Esophagus squamous epithelium (tissue), 5 donors: ENCODE measurements around the gene SELENBP1. TPM values are rescaled to one million over a fixed set of nuclear protein-coding genes. Genes with fewer than 3 reads are reported as not detected.
A peak's percentile ranks its signal among the peaks of the same experiment; 100 is the strongest.

ENCODE experiments used
- DNase-seq: peaks from one replicate; lab custom pipeline; 2025; lab: John Stamatoyannopoulos, UW
- H3K27ac ChIP-seq, 4 donors: fragments of 200-600 bp; sonication (generic); one replicate each; pipeline ENCODE4 v1.5.1; 2016 to 2019; ENCODE audit warnings: mild to moderate bottlenecking in 1 of 4
- H3K27me3 ChIP-seq, 4 donors: fragments of 200-600 bp; sonication (generic); 1 replicate in 3 of 4; 2 replicates in 1 of 4; pipeline versions ENCODE4 v1.5.1 to v1.6.0; 2017 to 2021; ENCODE audit warnings: antibody characterized with exemption in 1 of 4
- H3K36me3 ChIP-seq, 3 donors: fragments of 200-600 bp; sonication (generic); one replicate each; pipeline ENCODE4 v1.5.1; 2016 to 2019
- H3K4me1 ChIP-seq, 3 donors: fragments of 200-600 bp; sonication (generic); one replicate each; pipeline ENCODE4 v1.5.1; 2017 to 2019
- H3K4me3 ChIP-seq, 4 donors: fragments of 200-600 bp; sonication (generic); 1 replicate in 3 of 4; 2 replicates in 1 of 4; pipeline ENCODE4 v1.5.1; 2016 to 2019; ENCODE audit warnings: mild to moderate bottlenecking in 2 of 4, moderate library complexity in 1 of 4
- H3K9me3 ChIP-seq, 3 donors: fragments of 200-600 bp; sonication (generic); one replicate each; pipeline ENCODE4 v1.5.1; 2016 to 2019
- POLR2A ChIP-seq, 4 donors: fragments of 450-650 bp; IDR thresholded peaks; one replicate each; pipeline ENCODE4 v1.6.1; 2017; ENCODE audit warnings: antibody characterized with exemption in 4 of 4, mild to moderate bottlenecking in 4 of 4, moderate library complexity in 3 of 4
- WGBS, 2 donors: methylation state at CpG; one replicate each; pipeline ENCODE4 v1.1.5; 2018; 5-methylcytosine and 5-hydroxymethylcytosine counted together
- intact Hi-C: fragments of 100-400 bp; cut with DNase I; formaldehyde crosslinking; loops from one replicate; pipeline ENCODE4 v1.15.0; 2022
- total RNA-seq, 4 donors: library from RNA; depleted of rRNA; stranded (reverse); fragments of >200 nt; gene quantifications; one replicate each; pipeline ENCODE4 v1.1.0, GENCODE V29; 2016
- TF ChIP-seq, protein P1 (sequence below), 6 experiments: fragments of 450-650 bp in 4 of 6; fragments of 200-600 bp in 2 of 6; sonication (generic) in 2 of 6; IDR thresholded peaks; one replicate each; pipeline ENCODE4 v1.5.1; 2016 to 2019; ENCODE audit warnings: antibody characterized with exemption in 6 of 6, mild to moderate bottlenecking in 4 of 6, moderate library complexity in 4 of 6
- donor health status: DM: yes; HTN: yes; CAD: no.

The SELENBP1 gene
- total RNA-seq, 4 donors from 2014 or later, result 6.3 to 38.3 (median 28.3) TPM

DNA sequence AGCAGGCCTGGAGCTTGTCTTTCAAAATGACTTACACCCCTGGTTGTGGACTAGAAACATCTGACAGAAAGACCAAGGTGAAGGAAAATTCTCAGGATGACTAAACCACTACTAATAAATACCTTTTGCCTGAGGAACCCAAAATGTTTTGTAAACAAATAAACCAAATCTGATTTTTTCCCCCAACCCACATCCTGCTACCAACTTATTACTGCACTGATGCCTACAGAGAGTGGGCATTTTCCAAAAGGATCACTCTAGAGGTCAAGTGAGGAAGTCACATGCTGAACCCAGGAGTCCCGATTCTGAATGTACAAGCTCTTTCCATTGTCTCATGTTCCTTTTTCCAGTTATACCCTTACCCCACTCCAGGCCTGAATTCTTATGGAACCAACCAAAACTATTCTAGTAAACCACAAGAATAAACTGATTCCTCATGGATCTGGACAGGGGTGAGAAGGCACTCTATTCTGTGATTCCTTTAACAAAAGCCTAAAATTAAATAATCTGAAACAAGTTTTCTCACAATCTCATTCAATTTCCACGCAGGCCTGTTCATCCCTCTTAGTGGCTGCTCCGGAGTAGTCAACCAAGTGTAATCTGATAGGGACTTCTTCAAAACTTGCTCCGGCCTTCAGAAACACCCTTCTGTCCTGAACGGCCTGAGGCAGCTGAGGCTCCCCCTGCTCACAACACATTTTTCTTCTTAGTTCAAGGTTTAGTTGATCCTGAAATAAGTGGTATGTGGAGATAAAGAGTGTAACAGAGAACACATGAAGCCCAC lies 46.7 kb downstream of the SELENBP1 start:
- DNase-seq, result no peak
- 30 to 31% methylated on average over 5 of the region's 5 CpGs for WGBS, 2 donors
- Histone ChIP-seq H3K36me3 (peaks cover 4 to 45% (median 8%) of the 10 kb centered on the region in 3 donors), H3K4me3 (peak overlapping the region in 3 of 4 donors; percentile 87 to 90 (median 87)), H3K27me3 (no peaks in the 10 kb centered on the region), H3K9me3 (no peaks in the 10 kb centered on the region), H3K27ac (peak overlapping the region in 3 of 4 donors; percentile 95), H3K4me1 (peaks cover 11 to 61% (median 19%) of the 10 kb centered on the region in 3 donors)
- intact Hi-C loops, result no loop called here
- TF ChIP-seq, protein P1, sequence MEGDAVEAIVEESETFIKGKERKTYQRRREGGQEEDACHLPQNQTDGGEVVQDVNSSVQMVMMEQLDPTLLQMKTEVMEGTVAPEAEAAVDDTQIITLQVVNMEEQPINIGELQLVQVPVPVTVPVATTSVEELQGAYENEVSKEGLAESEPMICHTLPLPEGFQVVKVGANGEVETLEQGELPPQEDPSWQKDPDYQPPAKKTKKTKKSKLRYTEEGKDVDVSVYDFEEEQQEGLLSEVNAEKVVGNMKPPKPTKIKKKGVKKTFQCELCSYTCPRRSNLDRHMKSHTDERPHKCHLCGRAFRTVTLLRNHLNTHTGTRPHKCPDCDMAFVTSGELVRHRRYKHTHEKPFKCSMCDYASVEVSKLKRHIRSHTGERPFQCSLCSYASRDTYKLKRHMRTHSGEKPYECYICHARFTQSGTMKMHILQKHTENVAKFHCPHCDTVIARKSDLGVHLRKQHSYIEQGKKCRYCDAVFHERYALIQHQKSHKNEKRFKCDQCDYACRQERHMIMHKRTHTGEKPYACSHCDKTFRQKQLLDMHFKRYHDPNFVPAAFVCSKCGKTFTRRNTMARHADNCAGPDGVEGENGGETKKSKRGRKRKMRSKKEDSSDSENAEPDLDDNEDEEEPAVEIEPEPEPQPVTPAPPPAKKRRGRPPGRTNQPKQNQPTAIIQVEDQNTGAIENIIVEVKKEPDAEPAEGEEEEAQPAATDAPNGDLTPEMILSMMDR (IDR thresholded peaks at IDR 0.05), result no peak
- TF ChIP-seq POLR2A (IDR thresholded peaks at IDR 0.05), result no peak

DNA sequence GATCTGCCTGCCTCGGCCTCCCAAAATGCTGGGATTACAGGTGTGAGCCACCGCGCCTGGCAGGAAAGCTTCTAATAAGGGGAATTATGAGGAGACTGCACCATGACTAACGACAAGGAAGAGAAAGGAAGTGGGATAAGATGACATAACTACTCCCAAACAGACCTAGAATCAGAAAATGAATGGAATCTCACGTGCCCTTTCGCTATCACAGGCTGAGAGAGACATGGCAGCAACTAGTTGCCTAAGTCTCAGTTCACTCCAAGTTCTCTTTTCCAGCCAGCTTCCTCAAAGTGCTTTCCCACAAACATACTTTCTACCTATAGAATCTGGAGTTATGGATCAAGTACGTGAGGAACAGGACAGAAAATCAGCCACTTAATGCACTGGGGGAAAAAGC lies 47.3 kb downstream of the SELENBP1 start:
- Histone ChIP-seq H3K36me3 (peaks cover 4 to 51% (median 8%) of the 10 kb centered on the region in 3 donors), H3K27ac (peak overlapping the region in 2 of 4 donors; percentile 26 to 95), H3K9me3 (no peaks in the 10 kb centered on the region), H3K4me3 (peak overlapping the region in 1 of 4 donors; percentile 90), H3K27me3 (no peaks in the 10 kb centered on the region), H3K4me1 (peaks cover 11 to 68% (median 19%) of the 10 kb centered on the region in 3 donors)
- TF ChIP-seq, protein P1 (IDR thresholded peaks at IDR 0.05), result no peak
- no peak for TF ChIP-seq POLR2A (IDR thresholded peaks at IDR 0.05)
- 63 to 68% methylated on average over 4 to 5 of the region's 7 CpGs for WGBS, 2 donors
- intact Hi-C loops, result no loop called here
- no peak for DNase-seq

DNA sequence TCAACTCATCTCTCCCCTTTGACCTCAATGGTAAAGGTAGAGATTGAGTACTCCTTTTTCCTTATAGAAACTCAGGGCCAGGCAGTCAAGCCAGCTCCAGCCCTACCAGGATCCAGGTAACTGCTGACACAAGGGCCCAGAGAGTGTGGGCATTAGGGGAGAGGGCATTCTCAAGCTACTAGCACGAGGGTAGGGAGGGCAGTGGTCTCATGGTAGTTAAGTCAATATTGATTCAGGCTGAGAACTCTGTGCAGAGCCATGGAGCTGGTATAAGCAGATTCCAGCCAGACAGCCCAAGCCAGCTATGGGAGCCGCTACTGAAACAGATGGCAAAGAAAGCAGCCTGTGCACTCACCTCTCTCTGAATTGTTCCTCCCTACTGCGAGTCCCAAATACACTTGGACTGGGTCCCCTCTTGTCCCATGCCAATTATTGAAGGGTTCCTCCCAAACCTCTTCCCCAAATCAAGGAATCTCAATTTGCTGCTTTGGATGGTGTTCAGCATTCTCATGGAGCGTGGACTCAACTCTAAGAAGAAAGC lies 48.0 kb downstream of the SELENBP1 start:
- Histone ChIP-seq H3K27ac (no peak overlapping the region), H3K4me3 (no peak overlapping the region), H3K27me3 (no peaks in the 10 kb centered on the region), H3K9me3 (no peaks in the 10 kb centered on the region), H3K36me3 (peaks cover 4 to 59% (median 8%) of the 10 kb centered on the region in 3 donors), H3K4me1 (peaks cover 11 to 75% (median 19%) of the 10 kb centered on the region in 3 donors)
- 87 to 93% methylated on average over 3 to 4 of the region's 4 CpGs for WGBS, 2 donors
- no peak for DNase-seq
- intact Hi-C loops, result no loop called here
- no peak for TF ChIP-seq POLR2A (IDR thresholded peaks at IDR 0.05)
- TF ChIP-seq, protein P1 (IDR thresholded peaks at IDR 0.05), result no peak

DNA sequence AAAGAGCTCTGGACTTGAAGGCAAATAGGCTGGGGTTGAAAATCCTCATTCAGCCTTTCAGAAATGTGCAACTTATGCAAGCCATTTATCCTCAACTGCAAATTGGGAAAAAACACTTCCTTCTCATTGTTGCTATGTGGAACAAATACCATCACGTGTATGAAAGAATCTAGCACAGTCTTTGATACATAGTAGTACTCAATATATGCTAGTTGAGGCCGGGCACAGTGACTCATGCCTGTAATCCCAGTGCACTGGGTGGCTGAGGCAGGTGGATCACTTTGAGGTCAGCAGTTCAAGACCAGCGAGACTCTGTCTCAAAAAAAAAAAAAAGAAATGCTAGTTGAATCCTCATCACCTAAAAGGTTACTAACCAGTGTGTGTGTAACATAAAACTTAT lies 53.5 kb downstream of the SELENBP1 start:
- peak overlapping the region in 2 of 4 donors; percentile 5 to 57 for H3K27ac ChIP-seq
- 44 to 47% methylated on average over 3 of the region's 3 CpGs for WGBS, 2 donors
- H3K4me1 ChIP-seq, result peaks cover 6 to 56% (median 10%) of the 10 kb centered on the region in 3 donors
- H3K27me3 ChIP-seq, result no peaks in the 10 kb centered on the region
- H3K4me3 ChIP-seq, result no peak overlapping the region
- DNase-seq, result no peak
- no peak for TF ChIP-seq POLR2A (IDR thresholded peaks at IDR 0.05)
- TF ChIP-seq, protein P1 (IDR thresholded peaks at IDR 0.05), result no peak
- H3K36me3 ChIP-seq, result peaks cover 9 to 100% (median 18%) of the 10 kb centered on the region in 3 donors
- H3K9me3 ChIP-seq, result no peaks in the 10 kb centered on the region
- intact Hi-C loops, result no loop called here
